Testis (tissue), 3 donors: ENCODE measurements around the gene INPP1. TPM values are rescaled to one million over a fixed set of nuclear protein-coding genes. Genes with fewer than 3 reads are reported as not detected.
A peak's percentile ranks its signal among the peaks of the same experiment; 100 is the strongest.

ENCODE experiments used
- DNase-seq: peaks from one replicate; pipeline ENCODE4 v3.0.0-alpha.2; 2019
- H3K27ac ChIP-seq, 2 donors: fragments of 200-600 bp; sonication (generic); one replicate each; pipeline ENCODE4 v1.5.1; 2019
- H3K27me3 ChIP-seq: fragments of 200-600 bp; sonication (generic); one replicate; pipeline ENCODE4 v1.5.1; 2019
- H3K36me3 ChIP-seq: fragments of 200-600 bp; sonication (generic); one replicate; pipeline ENCODE4 v1.5.1; 2017; ENCODE audit warnings: low read depth; ENCODE audit errors: missing control alignments
- H3K4me1 ChIP-seq: fragments of 200-600 bp; sonication (generic); one replicate; pipeline ENCODE4 v1.5.1; 2019
- H3K4me3 ChIP-seq, 2 donors: fragments of 200-600 bp; sonication (generic); one replicate each; pipeline ENCODE4 v1.5.1; 2017 to 2019
- H3K9me3 ChIP-seq: fragments of 200-600 bp; sonication (generic); one replicate; pipeline ENCODE4 v1.5.1; 2017
- CTCF ChIP-seq, 3 experiments: fragments of 450-650 bp in 2 of 3; fragments of 200-600 bp in 1 of 3; sonication (generic) in 1 of 3; IDR thresholded peaks; one replicate each; pipeline ENCODE4 v1.5.1; 2016 to 2019; ENCODE audit warnings: antibody characterized with exemption in 3 of 3, mild to moderate bottlenecking in 2 of 3, moderate library complexity in 1 of 3
- POLR2A ChIP-seq: fragments of 450-650 bp; IDR thresholded peaks from one replicate; pipeline ENCODE4 v1.6.1; 2017; ENCODE audit warnings: antibody characterized with exemption, mild to moderate bottlenecking, moderate library complexity
- WGBS, 2 donors: methylation state at CpG; one replicate each; pipeline ENCODE4 v1.1.5; 2018; 5-methylcytosine and 5-hydroxymethylcytosine counted together
- intact Hi-C: fragments of 100-400 bp; cut with DNase I; formaldehyde crosslinking; loops from one replicate; pipeline ENCODE4 v1.15.1; 2023; ENCODE audit warnings: low total_unique reads
- polyA plus RNA-seq: library from polyadenylated mRNA; stranded (reverse); fragments of 350-450 nt; fragmentation: Illumina TruSeq; extraction: RNeasy Lipid Tissue Mini Kit (QIAGEN cat#74804); gene quantifications from one replicate; pipeline ENCODE4 v1.2.3, GENCODE V29; 2014; ENCODE audit warnings: low read depth, low replicate concordance; ENCODE audit not compliant: insufficient read depth
- total RNA-seq, 2 donors: library from RNA; depleted of rRNA; stranded (reverse); fragments of >200 nt; gene quantifications; one replicate each; pipeline ENCODE4 v1.2.3, GENCODE V29; 2016

The INPP1 gene
- total and polyA plus RNA-seq, 3 donors from 2014 or later, result 37.8 to 105 (median 62.6) TPM

- TF ChIP-seq POLR2A, result peak; percentile 59
- peak; percentile 41 to 72 (median 71) for TF ChIP-seq CTCF (IDR thresholded peaks at IDR 0.05)
- Histone ChIP-seq H3K9me3 (no peaks in the 10 kb centered on the region), H3K36me3 (no peaks in the 10 kb centered on the region), H3K4me3 (peak within 1 kb of the TSS; percentile 70 to 77), H3K27me3 (no peaks in the 10 kb centered on the region), H3K27ac (peak within 1 kb of the TSS; percentile 90 to 96), H3K4me1 (peaks cover 13% of the 10 kb centered on the region)
- 1% methylated on average over 15 to 50 of the region's 50 CpGs for WGBS, 2 donors
- peak; percentile 99 for DNase-seq
- intact Hi-C loops, result no loop called here
Measured at GRCh38 chr2:190319555-190320498, 23.6 kb upstream of the INPP1 start, which contains the start of gene HIBCH. HIBCH (minus strand) TSS chr2:190319826; CDS start chr2:190319750, 76 bp downstream.

- 65 to 72% methylated on average over 4 of the region's 4 CpGs for WGBS, 2 donors
- intact Hi-C loops, result no loop called here
- H3K4me3 ChIP-seq, result no peak overlapping the region
- H3K9me3 ChIP-seq, result no peaks in the 10 kb centered on the region
- TF ChIP-seq CTCF (IDR thresholded peaks at IDR 0.05), result no peak
- no peak for TF ChIP-seq POLR2A
- H3K36me3 ChIP-seq, result no peaks in the 10 kb centered on the region
- DNase-seq, result no peak
- peaks cover 13% of the 10 kb centered on the region for H3K4me1 ChIP-seq
- H3K27ac ChIP-seq, result peak overlapping the region in 1 of 2 donors; percentile 96
- H3K27me3 ChIP-seq, result no peaks in the 10 kb centered on the region
Measured at GRCh38 chr2:190320696-190321095, 22.7 kb upstream of the INPP1 start.

GRCh38 chr2:190323406-190323805 is 20.0 kb upstream of the INPP1 start:
- Histone ChIP-seq H3K4me1 (peaks cover 8% of the 10 kb centered on the region), H3K9me3 (no peaks in the 10 kb centered on the region), H3K4me3 (no peak overlapping the region), H3K27me3 (no peaks in the 10 kb centered on the region), H3K27ac (no peak overlapping the region), H3K36me3 (no peaks in the 10 kb centered on the region)
- TF ChIP-seq CTCF (IDR thresholded peaks at IDR 0.05), result no peak
- no peak for TF ChIP-seq POLR2A
- DNase-seq, result no peak
- intact Hi-C loops, result no loop called here

DNA sequence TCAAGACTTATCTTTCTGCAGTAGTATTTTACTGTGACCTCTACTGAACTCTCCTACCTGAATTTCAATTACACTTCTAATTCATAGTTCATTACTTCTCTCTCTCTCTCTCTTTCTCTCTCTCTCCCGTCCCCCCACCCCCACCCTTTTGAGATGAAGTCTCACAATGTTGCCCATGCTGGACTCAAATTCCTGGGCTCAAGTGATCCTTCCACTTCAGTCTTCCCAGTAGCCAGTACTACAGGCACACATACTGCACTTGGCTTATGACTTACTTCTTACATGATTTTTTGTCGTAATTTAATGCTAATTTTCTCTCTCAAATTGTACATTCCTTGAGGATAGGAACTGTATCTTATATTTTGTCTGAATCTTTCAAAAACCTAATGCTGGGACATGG is 17.8 kb upstream of the INPP1 start:
- H3K9me3 ChIP-seq, result no peaks in the 10 kb centered on the region
- intact Hi-C loops, result no loop called here
- H3K4me3 ChIP-seq, result no peak overlapping the region
- H3K36me3 ChIP-seq, result no peaks in the 10 kb centered on the region
- no peaks in the 10 kb centered on the region for H3K27me3 ChIP-seq
- no peak for DNase-seq
- no peak overlapping the region for H3K27ac ChIP-seq
- 79 to 84% methylated on average over 2 of the region's 2 CpGs for WGBS, 2 donors
- H3K4me1 ChIP-seq, result no peaks in the 10 kb centered on the region
- no peak for TF ChIP-seq CTCF (IDR thresholded peaks at IDR 0.05)
- TF ChIP-seq POLR2A, result no peak
